HG02943 (cell line): ENCODE measurements around the gene PNKD.
"Not testable (repeated sequence)": the region's sequence is repeated elsewhere in the genome, so short reads cannot be mapped to it uniquely, and the experiment has no call there.

Experiments used
- ATAC-seq: cut with Tn5 transposase; IDR thresholded peaks from one replicate; pipeline ENCODE4 v1.9.1; 2021; ENCODE audit warnings: mild to moderate bottlenecking, low read depth, moderate library complexity; ENCODE audit not compliant: unreplicated experiment

The PNKD gene

GRCh38 chr2:218272531-218273212 is 2.4 kb downstream of the PNKD start:
- ATAC-seq = no peak

GRCh38 chr2:218273214-218273907 is 3.0 kb downstream of the PNKD start:
- ATAC-seq = not testable (repeated sequence)

- no peak for ATAC-seq
Measured at GRCh38 chr2:218273908-218274249, 3.6 kb downstream of the PNKD start.

GRCh38 chr2:218274586-218274985 is 4.3 kb downstream of the PNKD start:
- ATAC-seq = no peak

GRCh38 chr2:218275371-218276072 is 5.2 kb downstream of the PNKD start:
- ATAC-seq = no peak

GRCh38 chr2:218276986-218277755 is 6.9 kb downstream of the PNKD start:
- ATAC-seq = no peak

GRCh38 chr2:218277921-218278320 is 7.6 kb downstream of the PNKD start:
- no peak for ATAC-seq

GRCh38 chr2:218278531-218279360 is 8.4 kb downstream of the PNKD start:
- ATAC-seq = no peak

GRCh38 chr2:218280260-218280870 is 10.0 kb downstream of the PNKD start:
- ATAC-seq = no peak

- ATAC-seq = no peak
Measured at GRCh38 chr2:218281449-218281848, 11.1 kb downstream of the PNKD start.

GRCh38 chr2:218282173-218282991 is 12.1 kb downstream of the PNKD start:
- ATAC-seq = no peak

GRCh38 chr2:218284106-218284811 is 13.9 kb downstream of the PNKD start:
- ATAC-seq = no peak

- no peak for ATAC-seq
Measured at GRCh38 chr2:218285604-218286003, 15.3 kb downstream of the PNKD start.

- ATAC-seq = peak; percentile 60
Measured at GRCh38 chr2:218286570-218287459, 16.5 kb downstream of the PNKD start.

- no peak for ATAC-seq
Measured at GRCh38 chr2:218289639-218290315, 19.5 kb downstream of the PNKD start.
